Endometrium (tissue), 2 donors: ENCODE data around the gene NPAS1.

Experiments
- FAIRE-seq: peaks from 2 replicates; lab custom pipeline; 2012; peaks lifted over from hg19 to GRCh38; lab: Jason Lieb, UNC
- donor health status: control.
- donor health status: control.

The NPAS1 gene

GRCh38 chr19:47020992-47021496 is 1.4 kb downstream of the NPAS1 start:
- no peak for FAIRE-seq

DNA sequence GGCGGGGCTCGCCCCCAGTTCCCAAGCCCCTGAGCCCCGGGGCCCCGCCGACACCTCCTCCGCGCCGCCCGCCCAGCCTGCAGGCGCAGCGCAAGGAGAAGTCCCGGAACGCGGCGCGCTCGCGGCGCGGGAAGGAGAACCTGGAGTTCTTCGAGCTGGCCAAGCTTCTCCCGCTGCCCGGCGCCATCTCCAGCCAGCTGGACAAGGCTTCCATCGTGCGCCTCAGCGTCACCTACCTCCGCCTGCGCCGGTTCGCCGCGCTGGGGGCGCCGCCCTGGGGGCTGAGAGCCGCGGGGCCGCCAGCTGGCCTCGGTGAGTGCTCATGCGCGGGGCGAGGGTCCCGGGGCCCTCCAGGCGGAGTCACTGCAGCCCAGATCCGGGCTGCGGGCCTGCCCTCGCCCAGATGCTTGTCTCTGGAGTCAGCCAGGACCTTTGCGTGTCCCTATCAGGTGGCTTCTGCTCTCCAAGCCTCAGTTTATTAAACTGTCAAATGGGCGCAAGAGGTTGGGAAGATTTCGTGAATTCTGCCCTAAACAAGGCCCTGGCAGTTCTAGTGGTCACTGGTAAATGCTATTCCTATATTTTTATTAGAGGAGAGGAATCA is 2.0 kb downstream of the NPAS1 start:
- FAIRE-seq, result no peak

GRCh38 chr19:47022140-47022536 is 2.5 kb downstream of the NPAS1 start:
- FAIRE-seq, result no peak

DNA sequence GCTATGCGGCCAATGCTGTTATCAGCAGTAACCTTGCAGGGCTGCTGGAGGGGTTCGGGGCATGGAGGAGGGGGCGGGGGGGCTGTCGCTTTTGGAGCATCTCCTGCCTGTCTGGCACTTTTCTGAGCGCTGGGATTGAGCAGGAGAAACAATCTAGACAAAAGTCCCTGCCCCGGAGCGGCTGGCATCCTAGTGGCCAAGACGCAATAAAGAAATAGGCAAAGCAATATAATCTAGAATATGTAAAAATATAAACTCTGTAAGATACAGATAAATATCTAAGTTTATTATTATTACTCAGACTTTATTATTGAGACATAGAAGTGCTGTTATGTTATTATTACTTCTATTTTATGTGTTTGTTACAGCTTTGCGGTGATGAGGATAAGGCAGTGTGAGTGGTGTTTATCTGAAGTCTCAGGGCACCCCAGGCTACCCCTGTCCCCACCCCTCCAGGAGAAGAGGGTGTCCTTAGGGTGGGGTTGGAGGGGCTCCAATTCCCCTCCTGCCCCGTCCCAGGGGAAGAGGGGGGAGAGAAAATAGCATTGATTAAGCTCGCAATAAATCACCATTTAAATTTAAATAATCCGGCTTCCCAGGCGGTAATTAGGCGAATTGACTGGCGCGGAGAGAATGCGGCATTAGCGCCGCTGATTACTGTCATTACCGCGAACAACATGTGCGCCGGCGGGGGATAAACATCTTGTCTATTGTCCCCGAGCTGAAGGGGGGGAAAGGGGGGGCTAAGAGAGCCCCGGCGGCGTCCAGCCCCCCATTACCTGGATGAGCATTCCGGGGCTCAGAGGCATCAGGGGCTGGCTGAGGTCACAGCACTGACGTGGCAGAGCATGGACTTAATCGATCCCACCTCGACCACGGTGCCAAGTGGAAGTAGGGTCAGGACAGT is 3.2 kb downstream of the NPAS1 start:
- FAIRE-seq, result no peak

DNA sequence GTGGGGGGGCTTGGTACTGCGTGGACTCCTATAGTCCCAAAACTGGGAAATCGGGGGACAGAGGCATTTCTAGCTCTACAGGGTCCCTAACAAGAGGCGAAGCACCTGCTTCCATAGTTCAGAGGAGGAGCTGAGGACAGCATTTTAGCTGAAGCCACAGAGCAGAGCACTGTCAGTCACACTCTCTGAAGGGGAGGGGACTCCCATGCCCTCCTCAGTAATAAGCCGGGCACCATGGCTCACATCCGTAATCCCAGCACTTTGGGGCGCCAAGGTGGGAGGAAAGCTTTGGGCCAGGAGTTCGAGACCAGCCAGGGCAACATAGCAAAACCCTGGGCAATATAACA is 3.8 kb downstream of the NPAS1 start:
- no peak for FAIRE-seq

DNA sequence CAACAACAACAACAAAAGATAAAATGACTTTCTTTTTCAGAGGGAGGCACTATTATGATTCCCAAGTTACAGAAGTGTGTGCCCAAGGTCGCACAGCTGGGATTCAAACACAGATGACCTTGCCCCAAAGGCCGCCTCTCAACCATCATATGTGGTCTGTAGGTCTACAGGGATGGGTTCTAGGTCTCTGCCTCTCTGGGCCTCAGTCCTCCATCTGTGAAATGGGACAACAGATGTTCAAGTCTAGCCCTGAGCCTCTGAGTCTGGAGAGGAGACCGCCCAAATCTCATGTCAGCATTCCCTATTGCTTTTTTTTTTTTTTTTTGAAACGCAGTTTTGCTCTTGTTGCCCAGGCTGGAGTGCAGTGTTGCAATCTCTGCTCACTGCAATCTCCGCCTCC is 4.9 kb downstream of the NPAS1 start:
- FAIRE-seq, result no peak

GRCh38 chr19:47026156-47026555 is 6.5 kb downstream of the NPAS1 start:
- no peak for FAIRE-seq

DNA sequence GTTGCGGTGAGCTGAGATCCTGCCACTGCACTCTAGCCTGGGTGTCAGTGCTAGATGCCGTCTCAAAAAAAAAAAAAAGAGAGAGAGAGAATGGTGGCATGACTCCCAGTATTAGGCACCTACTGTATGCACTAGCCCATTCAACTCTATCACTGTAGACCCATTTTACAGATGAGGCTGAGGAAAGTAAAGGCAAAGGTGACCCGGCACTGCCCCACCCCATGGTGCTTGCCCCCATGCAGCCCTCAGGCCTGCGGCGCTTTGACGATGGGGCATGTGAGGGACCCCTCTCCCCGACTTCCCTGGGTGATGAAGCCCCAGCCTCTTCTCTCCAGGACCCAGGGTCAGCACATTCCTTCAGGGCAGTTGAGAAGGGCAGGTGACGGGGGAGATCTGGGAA is 7.3 kb downstream of the NPAS1 start:
- no peak for FAIRE-seq

DNA sequence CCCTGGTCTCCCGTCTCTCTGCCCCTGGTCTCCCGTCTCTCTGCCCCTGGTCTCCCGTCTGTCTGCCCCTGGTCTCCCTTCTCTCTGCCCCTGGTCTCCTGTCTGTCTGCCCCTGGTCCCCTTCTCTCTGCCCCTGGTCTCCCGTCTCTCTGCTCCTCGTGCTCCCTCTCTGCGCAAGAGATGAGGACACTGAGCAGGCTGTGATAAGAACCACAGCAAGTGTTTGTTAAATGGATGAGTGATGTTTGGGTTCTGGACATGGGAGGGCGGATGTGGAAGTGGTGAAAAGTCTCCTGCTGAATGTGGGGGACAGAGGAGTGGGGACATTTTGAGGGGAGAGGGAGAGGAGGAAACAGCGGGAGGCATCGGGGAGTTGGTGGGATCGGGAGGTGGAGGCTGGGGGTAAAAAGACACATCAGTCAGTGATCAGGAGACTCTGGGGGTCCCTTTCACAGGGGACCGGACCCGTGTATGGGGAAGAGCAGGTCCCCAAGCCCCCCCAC is 8.0 kb downstream of the NPAS1 start:
- FAIRE-seq, result no peak

- no peak for FAIRE-seq
Measured at GRCh38 chr19:47028195-47028601, 8.6 kb downstream of the NPAS1 start.

- no peak for FAIRE-seq
Measured at GRCh38 chr19:47032171-47032811, 12.7 kb downstream of the NPAS1 start.

DNA sequence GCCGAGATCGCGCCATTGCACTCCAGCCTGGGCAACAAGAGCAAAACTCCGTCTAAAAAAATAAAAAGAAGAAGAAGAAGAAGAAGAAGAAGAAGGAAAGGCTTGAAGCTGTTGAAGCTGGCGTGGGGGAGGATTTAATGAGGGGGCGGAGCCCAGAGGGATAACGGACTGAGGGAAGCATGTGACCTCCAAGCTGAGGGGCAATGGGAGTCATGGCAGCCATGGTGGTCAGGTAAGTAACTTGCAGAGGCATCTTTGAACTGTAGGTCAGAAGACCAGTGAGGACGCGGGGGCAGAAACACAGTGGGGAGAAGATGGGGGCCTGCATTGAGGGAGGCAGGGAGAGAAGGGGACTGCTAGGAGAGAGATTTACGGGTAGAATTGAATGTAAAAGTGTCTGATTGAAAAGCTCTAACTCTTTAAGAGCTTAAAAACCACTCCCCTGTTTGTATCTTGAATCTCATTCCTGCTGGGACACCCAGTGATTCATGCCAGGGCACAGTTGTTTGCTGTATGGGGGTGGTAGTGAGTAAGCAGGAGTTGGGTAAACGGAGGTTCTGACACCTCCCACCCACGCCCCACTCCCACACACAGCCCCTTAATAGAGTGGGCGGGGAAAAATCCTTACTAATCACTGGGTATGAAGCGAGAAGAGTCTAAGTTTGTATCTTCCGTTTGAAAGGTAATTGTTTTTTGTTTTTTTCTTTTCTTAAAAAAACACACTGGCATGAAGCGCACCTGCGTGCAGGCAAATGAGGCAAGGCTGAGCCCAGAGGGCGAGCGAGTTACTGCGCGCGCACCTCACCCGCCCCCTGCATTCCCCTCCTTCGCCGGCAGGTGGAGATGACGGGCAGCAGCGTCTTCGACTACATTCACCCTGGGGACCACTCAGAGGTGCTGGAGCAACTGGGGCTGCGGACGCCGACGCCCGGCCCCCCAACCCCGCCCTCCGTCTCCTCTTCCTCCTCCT is 15.8 kb downstream of the NPAS1 start:
- FAIRE-seq, result peak; percentile 15

GRCh38 chr19:47036097-47036651 is 16.5 kb downstream of the NPAS1 start:
- FAIRE-seq, result no peak

- FAIRE-seq, result no peak
Measured at GRCh38 chr19:47037766-47038165, 18.1 kb downstream of the NPAS1 start.

DNA sequence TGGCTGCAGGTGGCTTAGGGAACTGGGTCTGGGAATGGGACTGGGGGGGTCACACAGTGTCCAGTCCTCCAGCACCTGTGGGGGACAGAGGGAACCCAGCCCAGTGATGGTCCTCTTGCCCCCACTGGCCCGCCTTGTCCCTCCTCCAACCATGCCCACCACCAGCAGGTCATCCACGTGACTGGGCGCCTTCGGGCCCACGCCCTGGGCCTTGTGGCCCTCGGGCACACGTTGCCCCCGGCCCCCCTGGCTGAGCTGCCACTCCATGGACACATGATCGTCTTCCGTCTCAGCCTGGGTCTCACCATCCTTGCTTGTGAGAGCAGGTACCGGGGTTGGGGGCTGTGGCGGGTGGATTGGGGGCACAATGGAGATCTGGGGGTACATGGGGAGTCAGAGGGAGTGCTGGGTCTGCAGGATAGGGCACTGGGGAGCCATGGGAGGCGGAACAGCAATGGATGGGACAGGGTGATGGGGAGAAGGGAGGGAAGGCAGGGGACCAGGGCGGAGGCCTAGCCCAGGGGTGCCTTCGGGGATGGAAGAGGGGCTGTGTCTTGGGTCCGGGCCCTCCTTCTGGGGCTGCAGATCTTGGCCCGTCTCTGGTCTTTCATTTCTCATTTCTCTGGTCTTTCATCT is 19.7 kb downstream of the NPAS1 start:
- no peak for FAIRE-seq

- no peak for FAIRE-seq
Measured at GRCh38 chr19:47040869-47041268, 21.2 kb downstream of the NPAS1 start.

GRCh38 chr19:47044946-47045866 is 25.6 kb downstream of the NPAS1 start:
- no peak for FAIRE-seq

DNA sequence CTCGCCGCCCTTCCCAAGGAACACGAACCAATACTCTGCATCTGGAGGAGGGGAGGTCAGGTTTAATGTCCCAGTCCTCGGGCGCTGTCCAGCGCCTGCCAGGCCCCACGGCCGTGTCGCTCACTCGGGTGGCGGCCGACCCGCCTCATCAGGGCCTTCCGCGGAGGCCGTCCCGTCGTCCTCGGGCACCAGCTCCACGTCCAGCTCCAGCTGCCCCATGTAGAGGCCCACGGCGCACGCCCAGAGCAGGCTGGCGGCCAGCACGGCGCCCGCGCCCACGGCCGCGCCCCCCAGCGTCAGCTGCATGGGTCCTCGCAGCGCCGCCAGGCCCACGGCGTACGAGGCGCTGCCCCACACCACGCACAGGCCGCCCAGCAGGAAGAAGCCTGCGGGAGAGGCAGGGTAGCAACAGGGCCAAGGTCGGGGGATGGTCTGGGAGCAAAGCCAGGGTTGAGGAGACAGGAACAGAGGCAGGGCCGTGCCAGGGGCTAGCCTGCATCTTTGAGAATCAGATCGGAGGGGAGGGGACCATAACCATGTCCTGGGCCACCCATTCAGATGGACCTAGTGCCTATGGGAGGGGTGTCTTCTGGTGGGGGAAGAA is 26.3 kb downstream of the NPAS1 start:
- no peak for FAIRE-seq

DNA sequence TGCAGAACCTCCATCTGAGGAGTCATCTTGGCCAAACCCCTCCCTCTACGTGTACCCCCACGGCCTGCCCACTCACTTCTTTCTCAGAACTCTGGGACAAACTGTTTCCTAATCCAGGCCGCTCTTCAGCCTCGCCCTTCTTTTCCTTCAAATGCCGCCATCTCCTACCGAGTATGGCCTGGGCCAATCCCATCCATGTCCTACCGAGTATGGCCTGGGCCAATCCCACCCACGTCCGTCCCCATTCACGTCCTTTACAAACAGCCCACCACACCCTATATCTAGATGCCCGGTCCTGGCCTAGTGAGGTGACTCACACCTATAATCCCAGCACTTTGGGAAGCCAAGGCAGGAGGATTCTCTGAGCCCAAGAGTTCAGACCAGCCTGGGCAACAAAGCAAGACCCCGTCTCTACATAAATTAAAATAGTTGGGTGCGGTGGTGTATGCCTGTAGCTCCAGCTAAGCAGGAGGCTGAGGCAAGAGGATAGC is 27.7 kb downstream of the NPAS1 start:
- no peak for FAIRE-seq
